HepG2 (cell line): Measurements from ENCODE around the gene BMPR2. TPM values are rescaled to one million over a fixed set of nuclear protein-coding genes. Genes with fewer than 3 reads are reported as not detected.
"Not testable (repeated sequence)": the region's sequence is repeated elsewhere in the genome, so short reads cannot be mapped to it uniquely, and the experiment has no call there.

Experiments used
- ATAC-seq: fragments of 200-7000 bp; cut with Tn5 transposase; 3 replicates; pipeline ENCODE4 v1.9.1; 2020; ENCODE audit warnings: mild to moderate bottlenecking, moderate library complexity
- BruUV-seq: library from RNA; stranded (reverse); fragments of 400-500 nt; replicated peaks from 2 replicates; lab custom pipeline; 2021; lab: Mats Ljungman, UMichigan
- CTCF ChIA-PET: fragments of 300-600 bp; formaldehyde crosslinking; extraction: SDS; loops from one replicate; lab custom pipeline; 2021; ENCODE audit warnings: low total read pairs, inconsistent platforms, low intra/inter-chr PET ratio; lab: Yijun Ruan, JAX
- POLR2A ChIA-PET: fragments of 350-600 bp; sonication (Branson Sonifier 250); formaldehyde crosslinking; loops from one replicate; lab custom pipeline; 2020; ENCODE audit warnings: antibody characterized with exemption, inconsistent platforms; lab: Yijun Ruan, JAX
- DNase-seq: peaks from one replicate; pipeline ENCODE4 v3.0.0-alpha.2; 2015; ENCODE audit warnings: low spot score
- FAIRE-seq: peaks from 3 replicates; lab custom pipeline; 2011; peaks lifted over from hg19 to GRCh38; lab: Jason Lieb, UNC
- H2AFZ ChIP-seq: one replicate; pipeline ENCODE4 v1.6.1; 2011; ENCODE audit warnings: low read length, inconsistent platforms
- H3K27ac ChIP-seq: fragments of 300-600 bp; 3 replicates; pipeline ENCODE4 v1.8.0; 2011; ENCODE audit warnings: mixed run types, mild to moderate bottlenecking, mixed read lengths, low read length, inconsistent platforms; ENCODE audit not compliant: insufficient read depth; ENCODE audit errors: extremely low read length
- H3K27me3 ChIP-seq, 2 experiments: fragments of 200-600 bp in 1 of 2; 2 replicates in 1 of 2; 3 replicates in 1 of 2; pipeline versions ENCODE4 v1.6.0 to v1.8.0; 2011; ENCODE audit warnings: low read length in 2 of 2, mild to moderate bottlenecking in 2 of 2, moderate library complexity in 2 of 2, inconsistent platforms in 1 of 2; ENCODE audit not compliant: insufficient read depth in 2 of 2, control insufficient read depth in 1 of 2
- H3K36me3 ChIP-seq, 2 experiments: fragments of 200-600 bp in 1 of 2; replicated peaks in 1 of 2; 2 replicates in 1 of 2; 3 replicates in 1 of 2; pipeline versions ENCODE4 v1.5.1 to v1.8.0; 2011; ENCODE audit warnings: low read length in 2 of 2, inconsistent platforms in 1 of 2; ENCODE audit not compliant: insufficient read depth in 2 of 2, control insufficient read depth in 1 of 2
- H3K4me1 ChIP-seq: 2 replicates; pipeline ENCODE4 v1.5.1; 2012; ENCODE audit warnings: low read length, inconsistent platforms; ENCODE audit not compliant: insufficient read depth
- H3K4me2 ChIP-seq: 2 replicates; pipeline ENCODE4 v1.6.0; 2011; ENCODE audit warnings: low read depth, low read length, inconsistent platforms
- H3K4me3 ChIP-seq, 3 experiments: fragments of 200-600 bp in 1 of 3; sonication (generic), shearing (Covaris generic) in 1 of 3; replicated peaks in 1 of 3; 2 replicates each; pipeline ENCODE4 v1.5.1; 2011 to 2016; ENCODE audit warnings: low read length in 3 of 3, inconsistent platforms in 2 of 3, low read depth in 2 of 3, mild to moderate bottlenecking in 2 of 3, control low read depth in 1 of 3, mixed read lengths in 1 of 3; ENCODE audit not compliant: insufficient read depth in 1 of 3
- H3K79me2 ChIP-seq: one replicate; pipeline ENCODE4 v1.6.1; 2011; ENCODE audit warnings: low read length, inconsistent platforms; ENCODE audit not compliant: insufficient read depth
- H3K9ac ChIP-seq: 2 replicates; pipeline ENCODE4 v1.6.0; 2011; ENCODE audit warnings: mild to moderate bottlenecking, low read depth, low read length, inconsistent platforms; ENCODE audit not compliant: insufficient read depth
- H3K9me3 ChIP-seq: 2 replicates; pipeline ENCODE4 v1.5.1; 2012; ENCODE audit warnings: mild to moderate bottlenecking, low read length
- H4K20me1 ChIP-seq: 2 replicates; pipeline ENCODE4 v1.6.0; 2011; ENCODE audit warnings: inconsistent platforms, mild to moderate bottlenecking, low read length, moderate library complexity; ENCODE audit not compliant: insufficient read depth
- WGBS: methylation state at CpG from one replicate; pipeline ENCODE4 v1.1.6; 2017; ENCODE audit warnings: low lambda C conversion rate; 5-methylcytosine and 5-hydroxymethylcytosine counted together
- in situ Hi-C: cut with HindIII; loops from 2 replicates; pipeline ENCODE4 v1.10.0; 2017; ENCODE audit warnings: low pct_unique_long_range_greater_than_20kb; ENCODE audit not compliant: extremely low pct_ligation_motif_present
- intact Hi-C: fragments of 100-400 bp; cut with micrococcal nuclease; formaldehyde crosslinking; loops from one replicate; pipeline ENCODE4 v1.10.0; 2022; ENCODE audit not compliant: unreplicated experiment
- polyA plus RNA-seq, 8 experiments: library from polyadenylated mRNA; depleted of rRNA in 3 of 8; stranded (reverse) in 7 of 8; unstranded in 1 of 8; fragments of >200 nt; fragmentation: Illumina TruSeq in 4 of 8; extraction: Trizol in 4 of 8; gene quantifications; 2 replicates each; pipeline versions ENCODE4 v1.2.1 to v1.2.3, GENCODE V29; 2011 to 2016; ENCODE audit warnings: low read depth in 4 of 8, missing spikeins in 1 of 8, mixed read lengths in 1 of 8; ENCODE audit not compliant: insufficient read depth in 1 of 8
- total RNA-seq, 5 experiments: library from RNA; depleted of rRNA; stranded (reverse); fragments of >200 nt; fragmentation: Illumina TruSeq; extraction: Trizol; gene quantifications; 2 replicates each; pipeline ENCODE4 v1.2.3, GENCODE V29; 2016; ENCODE audit warnings: low read depth in 1 of 5

Gene BMPR2
- total and polyA plus RNA-seq, 2 of the 13 experiments (the other 11 are each of a cell fraction or from before 2014, with no cell fraction given) = 5.5 to 10.3 TPM

DNA sequence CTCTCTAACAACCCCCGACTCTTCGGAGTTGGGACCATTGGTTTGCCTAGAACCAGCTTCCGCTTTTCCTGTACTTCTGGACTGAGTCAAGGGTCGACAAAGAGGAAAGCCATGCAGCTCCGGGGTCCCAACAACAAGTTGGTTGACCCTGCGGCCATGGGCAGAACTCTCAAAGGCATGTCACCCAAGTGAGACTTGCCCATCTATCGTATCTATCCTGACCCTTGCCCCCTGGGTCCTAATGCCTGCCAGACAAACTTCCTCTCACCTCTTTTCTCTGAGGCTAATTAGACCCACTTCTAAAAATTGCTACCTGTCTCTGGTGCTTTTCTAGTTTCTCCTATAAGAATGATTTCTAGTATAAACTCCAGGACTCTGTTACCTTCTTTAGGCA, 121.3 kb downstream of the BMPR2 start:
- POLR2A ChIA-PET, in situ Hi-C loops, H3K79me2 ChIP-seq, H3K9me3 ChIP-seq, H3K9ac ChIP-seq, CTCF ChIA-PET, DNase-seq, H3K4me3 ChIP-seq, H2AFZ ChIP-seq, H3K4me2 ChIP-seq, BruUV-seq, H3K36me3 ChIP-seq, H3K27me3 ChIP-seq, H4K20me1 ChIP-seq, FAIRE-seq, intact Hi-C loops, H3K27ac ChIP-seq, ATAC-seq: not testable (repeated sequence)
- peaks cover 20% of the 10 kb centered on the region for H3K4me1 ChIP-seq
- WGBS = 90% methylated on average over 6 of the region's 7 CpGs

DNA sequence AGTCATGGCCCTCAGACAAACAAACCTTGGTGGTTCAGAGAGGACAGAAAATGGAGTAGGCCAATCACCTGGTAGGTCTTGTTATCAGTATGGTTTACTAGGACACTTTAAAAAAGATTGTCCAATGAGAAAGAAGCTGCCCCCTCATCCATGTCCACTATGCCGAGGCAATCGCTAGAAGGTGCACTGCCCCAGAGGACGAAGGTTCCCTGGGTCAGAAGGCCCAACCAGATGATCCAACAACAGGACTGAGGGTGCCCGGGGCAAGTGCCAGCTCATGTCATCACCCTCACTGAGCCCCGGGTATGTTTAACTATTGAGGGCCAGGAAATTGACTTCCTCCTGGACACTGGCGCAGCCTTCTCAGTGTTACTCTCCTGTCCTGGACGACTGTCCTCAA, 123.7 kb downstream of the BMPR2 start:
- CTCF ChIA-PET, ATAC-seq, intact Hi-C loops, H3K9ac ChIP-seq, H3K27me3 ChIP-seq, H3K36me3 ChIP-seq, H3K9me3 ChIP-seq, H3K4me3 ChIP-seq, DNase-seq, H3K27ac ChIP-seq, POLR2A ChIA-PET, H3K79me2 ChIP-seq, in situ Hi-C loops, H3K4me2 ChIP-seq, H3K4me1 ChIP-seq, FAIRE-seq, H4K20me1 ChIP-seq, H2AFZ ChIP-seq, BruUV-seq: not testable (repeated sequence)
- WGBS = 99% methylated on average over 5 of the region's 7 CpGs

DNA sequence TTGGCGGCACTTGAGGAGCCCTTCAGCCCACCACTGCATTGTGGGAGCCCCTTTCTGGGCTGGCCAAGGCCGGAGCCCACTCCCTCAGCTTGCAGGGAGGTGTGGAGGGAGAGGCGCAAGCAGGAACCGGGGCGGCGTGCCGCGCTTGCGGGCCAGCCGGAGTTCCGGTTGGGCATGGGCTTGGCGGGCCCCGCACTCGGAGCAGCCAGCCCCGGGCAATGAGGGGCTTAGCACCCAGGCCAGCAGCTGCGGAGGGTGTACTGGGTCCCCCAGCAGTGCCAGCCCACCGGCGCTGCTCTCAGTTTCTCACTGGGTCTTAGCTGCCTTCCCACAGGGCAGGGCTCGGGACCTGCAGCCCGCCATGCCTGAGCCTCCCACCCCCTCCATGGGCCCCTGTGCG, 127.1 kb downstream of the BMPR2 start:
- in situ Hi-C loops, FAIRE-seq, DNase-seq, H3K4me1 ChIP-seq, H3K4me2 ChIP-seq, H3K36me3 ChIP-seq, POLR2A ChIA-PET, ATAC-seq, H3K9ac ChIP-seq, H3K79me2 ChIP-seq, H3K27me3 ChIP-seq, CTCF ChIA-PET, H4K20me1 ChIP-seq, intact Hi-C loops, H3K4me3 ChIP-seq, H3K9me3 ChIP-seq, H2AFZ ChIP-seq, BruUV-seq, H3K27ac ChIP-seq: not testable (repeated sequence)
- 96% methylated on average over 8 of the region's 21 CpGs for WGBS
